Hindlimb muscle (tissue), 1 donor: ENCODE results near the gene E2F7. TPM values are rescaled to one million over a fixed set of nuclear protein-coding genes. Genes with fewer than 3 reads are reported as not detected.

Experiments used
- DNase-seq: peaks from one replicate; pipeline ENCODE4 v3.0.0-alpha.2; 2013
- polyA plus RNA-seq: library from polyadenylated mRNA; unstranded; fragments of 120-200 nt; gene quantifications from one replicate; pipeline ENCODE4 v1.2.1, GENCODE V29; 2013; ENCODE audit not compliant: insufficient read length

The E2F7 gene
- polyA plus RNA-seq, 1 donor = 3.6 TPM

- DNase-seq = no peak
Observed at GRCh38 chr12:77064896-77065360, 441 bp downstream of the E2F7 start.

- DNase-seq = no peak
Observed at GRCh38 chr12:77062846-77063461, 2.4 kb downstream of the E2F7 start.

- no peak for DNase-seq
Observed at GRCh38 chr12:77062396-77062795, 3.0 kb downstream of the E2F7 start.

- no peak for DNase-seq
Observed at GRCh38 chr12:77060883-77061240, 4.5 kb downstream of the E2F7 start.

GRCh38 chr12:77060136-77060882 is 5.1 kb downstream of the E2F7 start:
- no peak for DNase-seq

GRCh38 chr12:77058740-77059139 is 6.6 kb downstream of the E2F7 start:
- DNase-seq = no peak

GRCh38 chr12:77054851-77055250 is 10.5 kb downstream of the E2F7 start:
- no peak for DNase-seq

GRCh38 chr12:77053259-77053658 is 12.1 kb downstream of the E2F7 start:
- DNase-seq = no peak

- DNase-seq = peak; percentile 16
Observed at GRCh38 chr12:77049767-77050353, 15.5 kb downstream of the E2F7 start.

- DNase-seq = no peak
Observed at GRCh38 chr12:77047341-77048109, 17.8 kb downstream of the E2F7 start.

- DNase-seq = no peak
Observed at GRCh38 chr12:77046468-77046867, 18.9 kb downstream of the E2F7 start.

GRCh38 chr12:77045183-77045582 is 20.2 kb downstream of the E2F7 start:
- no peak for DNase-seq

GRCh38 chr12:77044721-77045120 is 20.6 kb downstream of the E2F7 start:
- no peak for DNase-seq

- no peak for DNase-seq
Observed at GRCh38 chr12:77042833-77043232, 22.5 kb downstream of the E2F7 start.

GRCh38 chr12:77040231-77040630 is 25.1 kb downstream of the E2F7 start:
- no peak for DNase-seq

GRCh38 chr12:77035226-77035625 is 30.1 kb downstream of the E2F7 start:
- DNase-seq = no peak

GRCh38 chr12:77033658-77034536 is 31.5 kb downstream of the E2F7 start:
- no peak for DNase-seq

- no peak for DNase-seq
Observed at GRCh38 chr12:77032406-77032805, 33.0 kb downstream of the E2F7 start.

- DNase-seq = no peak
Observed at GRCh38 chr12:77031745-77032144, 33.6 kb downstream of the E2F7 start.

GRCh38 chr12:77025782-77026314 is 39.5 kb downstream of the E2F7 start:
- no peak for DNase-seq

- no peak for DNase-seq
Observed at GRCh38 chr12:77023501-77023900, 41.9 kb downstream of the E2F7 start.

- DNase-seq = no peak
Observed at GRCh38 chr12:77019920-77020319, 45.4 kb downstream of the E2F7 start.
